ENCODE results near the gene ANAPC16. TPM values are rescaled to one million over a fixed set of nuclear protein-coding genes. Genes with fewer than 3 reads are reported as not detected.

The ANAPC16 gene
- total RNA-seq, 1 donor from 2014 or later: 54.4 TPM

DNA sequence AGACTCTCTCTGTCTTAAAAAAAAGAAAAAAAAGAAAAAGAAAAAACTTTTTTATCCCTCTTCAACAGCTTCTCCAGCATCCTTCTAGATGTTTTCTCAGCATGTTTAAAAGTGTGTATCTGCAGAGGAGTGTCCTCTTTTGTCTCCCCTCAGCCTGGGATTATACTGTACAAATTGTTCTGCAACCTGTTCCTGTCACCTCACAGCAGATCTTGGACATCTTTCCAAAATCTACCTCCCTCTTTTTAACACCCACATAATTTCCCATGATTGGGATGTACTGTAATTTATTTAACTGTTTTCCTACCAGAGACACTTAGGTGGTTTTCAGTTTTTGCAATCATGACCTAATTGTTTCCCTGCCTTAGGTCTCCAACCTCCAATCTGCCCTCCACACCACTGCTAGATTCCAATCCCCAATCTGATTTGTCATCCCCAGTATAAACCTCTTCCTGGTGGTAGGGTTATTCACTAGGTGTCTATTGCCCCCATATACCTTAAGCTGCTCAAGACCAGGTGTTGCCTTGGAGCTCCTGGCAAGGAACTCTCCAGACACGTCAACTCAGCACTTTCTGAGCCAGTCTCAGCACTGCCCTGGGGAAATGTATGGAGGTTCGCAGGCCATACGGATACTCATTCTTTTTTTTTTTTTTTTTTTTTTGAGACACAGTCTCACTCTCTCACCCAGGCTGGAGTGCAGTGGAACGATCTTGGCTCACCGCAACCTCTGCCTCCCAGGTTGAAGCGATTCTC lies 40.3 kb downstream of the ANAPC16 start:
- peaks cover 71% of the 10 kb centered on the region for H3K4me1 Mint-ChIP-seq (ENCODE audit: low read depth)
- DNase-seq (ENCODE audit: low spot score): no peak
- no peak overlapping the region for H3K4me3 Mint-ChIP-seq (ENCODE audit: unreplicated experiment)
- H3K9me3 Mint-ChIP-seq (ENCODE audit: low read depth): no peaks in the 10 kb centered on the region
- H3K36me3 Mint-ChIP-seq (ENCODE audit: low read depth): no peaks in the 10 kb centered on the region
- TF ChIP-seq CTCF (IDR thresholded peaks at IDR 0.05): no peak
- H3K27ac Mint-ChIP-seq (ENCODE audit: unreplicated experiment): peak overlapping the region; percentile 9
- no peaks in the 10 kb centered on the region for H3K27me3 Mint-ChIP-seq (ENCODE audit: low read depth)

DNA sequence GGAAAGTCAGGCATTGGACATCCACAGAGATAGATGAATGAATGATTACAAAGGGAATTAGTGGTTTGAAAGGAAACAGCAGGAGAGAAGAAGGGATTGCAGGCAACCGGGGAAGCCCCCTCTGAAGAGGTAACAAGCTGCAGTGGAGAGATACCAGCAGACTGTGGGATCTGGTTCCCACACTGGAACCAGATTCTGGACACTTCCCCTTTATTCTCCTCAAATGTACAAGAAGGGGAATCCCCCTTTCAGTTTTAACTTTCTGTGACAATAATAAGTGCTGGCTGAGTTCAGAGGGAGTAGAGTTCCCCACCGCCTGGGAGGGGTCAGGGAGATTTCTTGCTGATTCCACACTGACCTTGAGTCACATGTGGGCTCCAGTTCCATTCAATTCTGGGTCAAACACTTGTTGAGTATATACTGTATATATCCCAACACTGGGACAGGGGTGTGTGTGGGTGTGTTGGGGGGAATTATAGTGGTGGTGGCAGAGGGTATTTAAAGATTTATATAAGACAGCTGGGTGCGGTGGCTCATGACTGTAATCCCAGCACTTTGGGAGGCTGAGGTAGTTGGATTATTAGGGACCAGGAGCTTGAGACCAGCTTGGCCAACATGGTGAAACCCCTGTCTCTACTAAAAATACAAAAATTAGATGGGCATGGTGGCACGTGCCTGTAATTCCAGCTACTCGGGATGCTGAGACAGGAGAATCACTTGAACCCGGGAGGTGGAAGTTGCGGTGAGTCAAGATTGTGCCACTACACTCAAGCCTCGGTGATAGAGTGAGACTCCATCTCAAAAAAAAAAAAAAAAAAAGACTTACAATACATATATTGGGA lies 41.5 kb downstream of the ANAPC16 start:
- no peak for TF ChIP-seq CTCF (IDR thresholded peaks at IDR 0.05)
- H3K27me3 Mint-ChIP-seq (ENCODE audit: low read depth): no peaks in the 10 kb centered on the region
- H3K36me3 Mint-ChIP-seq (ENCODE audit: low read depth): no peaks in the 10 kb centered on the region
- H3K4me3 Mint-ChIP-seq (ENCODE audit: unreplicated experiment): no peak overlapping the region
- DNase-seq (ENCODE audit: low spot score): no peak
- peak overlapping the region; percentile 70 for H3K27ac Mint-ChIP-seq (ENCODE audit: unreplicated experiment)
- H3K4me1 Mint-ChIP-seq (ENCODE audit: low read depth): peaks cover 75% of the 10 kb centered on the region
- H3K9me3 Mint-ChIP-seq (ENCODE audit: low read depth): no peaks in the 10 kb centered on the region

- H3K27ac Mint-ChIP-seq (ENCODE audit: unreplicated experiment): peak overlapping the region; percentile 79
- H3K27me3 Mint-ChIP-seq (ENCODE audit: low read depth): no peaks in the 10 kb centered on the region
- no peak for TF ChIP-seq CTCF (IDR thresholded peaks at IDR 0.05)
- H3K9me3 Mint-ChIP-seq (ENCODE audit: low read depth): no peaks in the 10 kb centered on the region
- no peak overlapping the region for H3K4me3 Mint-ChIP-seq (ENCODE audit: unreplicated experiment)
- no peak for DNase-seq (ENCODE audit: low spot score)
- H3K36me3 Mint-ChIP-seq (ENCODE audit: low read depth): no peaks in the 10 kb centered on the region
- H3K4me1 Mint-ChIP-seq (ENCODE audit: low read depth): peaks cover 67% of the 10 kb centered on the region
These were observed 42.8 kb downstream of the ANAPC16 start for GRCh38 chr10:72258617-72259016.

DNA sequence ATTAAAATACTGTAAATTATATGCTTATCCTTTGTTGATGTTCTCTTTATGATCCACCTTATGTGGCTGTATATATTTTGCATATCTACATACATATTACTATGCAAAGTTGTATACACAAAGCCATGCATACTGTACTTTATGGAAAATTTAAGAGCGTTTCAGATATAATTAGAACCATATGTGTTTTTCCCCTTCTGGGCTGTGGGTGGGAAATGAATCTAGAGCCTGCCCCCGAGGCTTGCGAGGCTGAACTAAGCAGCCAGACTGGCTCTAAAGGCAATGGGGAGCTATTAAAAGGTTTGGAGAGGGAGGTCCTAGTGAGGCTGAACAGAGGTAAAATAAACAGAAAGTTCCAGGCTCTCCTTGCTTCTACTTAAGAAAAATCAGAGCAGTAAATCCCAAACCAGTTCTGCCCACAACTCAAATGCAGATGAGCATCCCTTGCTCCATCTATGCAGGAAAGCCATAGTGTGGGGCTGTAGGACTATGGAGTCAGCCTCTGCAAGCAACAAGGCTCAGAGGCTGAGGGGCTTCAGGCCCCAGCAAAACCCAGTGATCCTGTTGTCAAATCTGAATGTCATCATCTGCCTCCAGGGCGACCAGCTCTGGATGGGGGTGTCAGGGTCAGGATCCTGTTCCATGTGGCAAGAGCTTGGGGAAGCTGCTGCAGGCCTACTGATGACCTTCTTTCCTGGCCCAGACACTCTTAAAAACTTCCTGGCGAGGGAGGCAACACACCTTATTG lies 43.9 kb downstream of the ANAPC16 start:
- TF ChIP-seq CTCF (IDR thresholded peaks at IDR 0.05): no peak
- peak overlapping the region; percentile 96 for H3K27ac Mint-ChIP-seq (ENCODE audit: unreplicated experiment)
- no peaks in the 10 kb centered on the region for H3K9me3 Mint-ChIP-seq (ENCODE audit: low read depth)
- peak overlapping the region; percentile 1 for H3K4me3 Mint-ChIP-seq (ENCODE audit: unreplicated experiment)
- no peaks in the 10 kb centered on the region for H3K36me3 Mint-ChIP-seq (ENCODE audit: low read depth)
- H3K27me3 Mint-ChIP-seq (ENCODE audit: low read depth): no peaks in the 10 kb centered on the region
- peaks cover 65% of the 10 kb centered on the region for H3K4me1 Mint-ChIP-seq (ENCODE audit: low read depth)
- DNase-seq (ENCODE audit: low spot score): no peak
